A673 (cell line): ENCODE measurements around the gene CAPN9. TPM values are rescaled to one million over a fixed set of nuclear protein-coding genes. Genes with fewer than 3 reads are reported as not detected.

ENCODE experiments used
- BruUV-seq: library from RNA; stranded (reverse); fragments of 400-500 nt; replicated peaks from 2 replicates; lab custom pipeline; 2021; lab: Mats Ljungman, UMichigan
- CTCF ChIA-PET: fragments of 300-600 bp; sonication (Branson Sonifier 250); formaldehyde crosslinking; loops from one replicate; lab custom pipeline; 2022; ENCODE audit warnings: antibody characterized with exemption; lab: Charles Lee
- POLR2A ChIA-PET: fragments of 300-600 bp; sonication (Branson Sonifier 250); formaldehyde crosslinking; loops from one replicate; lab custom pipeline; 2022; ENCODE audit warnings: antibody characterized with exemption; ENCODE audit not compliant: low non-redundant PET; lab: Charles Lee
- DNase-seq: peaks from one replicate; pipeline ENCODE4 v3.0.0-alpha.2; 2015; ENCODE audit warnings: low spot score
- H3K27ac ChIP-seq: fragments of 200-600 bp; sonication (generic); 2 replicates; pipeline ENCODE4 v1.5.1; 2016; ENCODE audit warnings: mixed run types, low read depth, mild to moderate bottlenecking, mixed read lengths, antibody characterized with exemption, low read length; ENCODE audit not compliant: poor library complexity, severe bottlenecking
- H3K27me3 ChIP-seq: fragments of 200-600 bp; sonication (generic); replicated peaks from 2 replicates; pipeline ENCODE4 v1.6.1; 2017; ENCODE audit warnings: mixed run types, low read depth, mild to moderate bottlenecking, mixed read lengths, antibody characterized with exemption, low read length; ENCODE audit not compliant: insufficient read depth, poor library complexity
- H3K36me3 ChIP-seq: fragments of 200-600 bp; sonication (generic); 2 replicates; pipeline ENCODE4 v1.6.1; 2016; ENCODE audit warnings: mixed run types, mild to moderate bottlenecking, mixed read lengths, antibody characterized with exemption, low read length; ENCODE audit not compliant: insufficient read depth, poor library complexity, severe bottlenecking
- H3K4me1 ChIP-seq: fragments of 200-600 bp; sonication (generic); 2 replicates; pipeline ENCODE4 v1.6.1; 2017; ENCODE audit warnings: mixed run types, mild to moderate bottlenecking, mixed read lengths, antibody characterized with exemption, low read length; ENCODE audit not compliant: insufficient read depth, poor library complexity, severe bottlenecking
- H3K4me3 ChIP-seq: fragments of 200-600 bp; sonication (generic); 2 replicates; pipeline ENCODE4 v1.5.1; 2016; ENCODE audit warnings: low read depth, mixed run types, mild to moderate bottlenecking, mixed read lengths, low read length; ENCODE audit not compliant: poor library complexity, severe bottlenecking
- H3K9me3 ChIP-seq: fragments of 200-600 bp; sonication (generic); 2 replicates; pipeline ENCODE4 v1.6.1; 2016; ENCODE audit warnings: mixed run types, low read depth, mild to moderate bottlenecking, mixed read lengths, antibody characterized with exemption, low read length; ENCODE audit not compliant: poor library complexity, severe bottlenecking
- CTCF ChIP-seq: fragments of 300-800, 200-600 bp; sonication (generic); conservative IDR thresholded peaks from 2 replicates; pipeline ENCODE4 v1.5.1; 2017; ENCODE audit warnings: low read depth, mild to moderate bottlenecking, antibody characterized with exemption, low read length, moderate library complexity, mixed read lengths
- EZH2 ChIP-seq: fragments of 200-600 bp; sonication (generic); IDR thresholded peaks from 2 replicates; pipeline ENCODE4 v1.6.1; 2017; ENCODE audit warnings: borderline replicate concordance, low read depth, mild to moderate bottlenecking, mixed read lengths, antibody characterized with exemption, low read length; ENCODE audit not compliant: poor library complexity, severe bottlenecking
- intact Hi-C: fragments of 100-400 bp; cut with micrococcal nuclease; formaldehyde crosslinking; loops from one replicate; pipeline ENCODE4 v1.10.0; 2022; ENCODE audit not compliant: unreplicated experiment
- total RNA-seq: library from RNA; stranded (reverse); gene quantifications from 2 replicates; pipeline ENCODE4 v1.2.3, GENCODE V29; 2021

CAPN9 gene
- total RNA-seq, 1 experiment from 2014 or later, result not detected

GRCh38 chr1:230785636-230786384 is 38.6 kb downstream of the CAPN9 start:
- DNase-seq, result no peak
- CTCF ChIA-PET, result no interaction called here
- Histone ChIP-seq H3K9me3 (no peaks in the 10 kb centered on the region), H3K27ac (no peak overlapping the region), H3K36me3 (no peaks in the 10 kb centered on the region), H3K27me3 (peaks cover 10% of the 10 kb centered on the region), H3K4me1 (no peaks in the 10 kb centered on the region), H3K4me3 (no peak overlapping the region)
- TF ChIP-seq EZH2, result no peak
- TF ChIP-seq CTCF, result no peak
- POLR2A ChIA-PET, result no interaction called here
- BruUV-seq, result no TSS peak
- intact Hi-C loops, result no loop called here

GRCh38 chr1:230786385-230786753 is 39.2 kb downstream of the CAPN9 start:
- Histone ChIP-seq H3K27me3 (peaks cover 7% of the 10 kb centered on the region), H3K9me3 (no peaks in the 10 kb centered on the region)
- CTCF ChIA-PET, result no interaction called here

GRCh38 chr1:230787471-230787870 is 40.3 kb downstream of the CAPN9 start:
- Histone ChIP-seq H3K4me1 (no peaks in the 10 kb centered on the region), H3K36me3 (no peaks in the 10 kb centered on the region), H3K27me3 (no peaks in the 10 kb centered on the region), H3K27ac (no peak overlapping the region), H3K4me3 (no peak overlapping the region), H3K9me3 (no peaks in the 10 kb centered on the region)
- CTCF ChIA-PET, result no interaction called here
- POLR2A ChIA-PET, result no interaction called here
- intact Hi-C loops, result no loop called here
- no peak for DNase-seq
- no peak for TF ChIP-seq EZH2
- no peak for TF ChIP-seq CTCF
- BruUV-seq, result no TSS peak

More at GRCh38 chr1:230786385-230786753, 39.2 kb downstream of the CAPN9 start:
- POLR2A ChIA-PET, result no interaction called here
- TF ChIP-seq CTCF, result no peak
- TF ChIP-seq EZH2, result no peak
- no peak for DNase-seq
- Histone ChIP-seq H3K4me1 (no peaks in the 10 kb centered on the region), H3K27ac (no peak overlapping the region), H3K36me3 (no peaks in the 10 kb centered on the region), H3K4me3 (no peak overlapping the region)
- intact Hi-C loops, result no loop called here
- no TSS peak for BruUV-seq
